Measurements from ENCODE around the gene TSPAN11.

DNA sequence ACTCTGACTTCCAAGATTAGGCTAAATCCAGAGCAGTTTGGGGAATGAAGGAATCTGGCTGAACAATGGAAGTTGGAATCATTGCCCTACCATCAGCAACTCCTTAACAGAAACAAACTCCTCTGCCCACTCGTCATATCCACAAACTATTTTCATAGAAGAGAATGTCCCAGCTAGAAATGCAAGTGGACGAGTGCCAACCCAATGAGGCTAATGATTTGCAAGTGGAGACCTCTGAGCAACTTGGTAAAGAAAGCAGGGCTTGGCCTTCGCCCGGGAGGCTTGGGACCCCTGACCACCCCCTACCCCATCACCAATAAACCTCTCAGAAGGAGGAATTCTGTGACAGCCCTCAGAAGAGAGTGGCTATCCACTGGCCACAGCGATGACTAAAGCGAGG is 107.1 kb downstream of the TSPAN11 start:
- TF ChIP-seq, protein P1, sequence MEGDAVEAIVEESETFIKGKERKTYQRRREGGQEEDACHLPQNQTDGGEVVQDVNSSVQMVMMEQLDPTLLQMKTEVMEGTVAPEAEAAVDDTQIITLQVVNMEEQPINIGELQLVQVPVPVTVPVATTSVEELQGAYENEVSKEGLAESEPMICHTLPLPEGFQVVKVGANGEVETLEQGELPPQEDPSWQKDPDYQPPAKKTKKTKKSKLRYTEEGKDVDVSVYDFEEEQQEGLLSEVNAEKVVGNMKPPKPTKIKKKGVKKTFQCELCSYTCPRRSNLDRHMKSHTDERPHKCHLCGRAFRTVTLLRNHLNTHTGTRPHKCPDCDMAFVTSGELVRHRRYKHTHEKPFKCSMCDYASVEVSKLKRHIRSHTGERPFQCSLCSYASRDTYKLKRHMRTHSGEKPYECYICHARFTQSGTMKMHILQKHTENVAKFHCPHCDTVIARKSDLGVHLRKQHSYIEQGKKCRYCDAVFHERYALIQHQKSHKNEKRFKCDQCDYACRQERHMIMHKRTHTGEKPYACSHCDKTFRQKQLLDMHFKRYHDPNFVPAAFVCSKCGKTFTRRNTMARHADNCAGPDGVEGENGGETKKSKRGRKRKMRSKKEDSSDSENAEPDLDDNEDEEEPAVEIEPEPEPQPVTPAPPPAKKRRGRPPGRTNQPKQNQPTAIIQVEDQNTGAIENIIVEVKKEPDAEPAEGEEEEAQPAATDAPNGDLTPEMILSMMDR (conservative IDR thresholded peaks at IDR 0.05; ENCODE audit: low read depth in 2 of 2), result no peak
- TF ChIP-seq POLR2AphosphoS5 (IDR thresholded peaks at IDR 0.05; ENCODE audit: low read depth), result no peak
- TF ChIP-seq EZH2 (IDR thresholded peaks at IDR 0.05; ENCODE audit: low read depth, unreplicated experiment), result no peak
- TF ChIP-seq EZH2phosphoT487 (IDR thresholded peaks at IDR 0.05; ENCODE audit: unreplicated experiment), result no peak
- TF ChIP-seq, protein P2, sequence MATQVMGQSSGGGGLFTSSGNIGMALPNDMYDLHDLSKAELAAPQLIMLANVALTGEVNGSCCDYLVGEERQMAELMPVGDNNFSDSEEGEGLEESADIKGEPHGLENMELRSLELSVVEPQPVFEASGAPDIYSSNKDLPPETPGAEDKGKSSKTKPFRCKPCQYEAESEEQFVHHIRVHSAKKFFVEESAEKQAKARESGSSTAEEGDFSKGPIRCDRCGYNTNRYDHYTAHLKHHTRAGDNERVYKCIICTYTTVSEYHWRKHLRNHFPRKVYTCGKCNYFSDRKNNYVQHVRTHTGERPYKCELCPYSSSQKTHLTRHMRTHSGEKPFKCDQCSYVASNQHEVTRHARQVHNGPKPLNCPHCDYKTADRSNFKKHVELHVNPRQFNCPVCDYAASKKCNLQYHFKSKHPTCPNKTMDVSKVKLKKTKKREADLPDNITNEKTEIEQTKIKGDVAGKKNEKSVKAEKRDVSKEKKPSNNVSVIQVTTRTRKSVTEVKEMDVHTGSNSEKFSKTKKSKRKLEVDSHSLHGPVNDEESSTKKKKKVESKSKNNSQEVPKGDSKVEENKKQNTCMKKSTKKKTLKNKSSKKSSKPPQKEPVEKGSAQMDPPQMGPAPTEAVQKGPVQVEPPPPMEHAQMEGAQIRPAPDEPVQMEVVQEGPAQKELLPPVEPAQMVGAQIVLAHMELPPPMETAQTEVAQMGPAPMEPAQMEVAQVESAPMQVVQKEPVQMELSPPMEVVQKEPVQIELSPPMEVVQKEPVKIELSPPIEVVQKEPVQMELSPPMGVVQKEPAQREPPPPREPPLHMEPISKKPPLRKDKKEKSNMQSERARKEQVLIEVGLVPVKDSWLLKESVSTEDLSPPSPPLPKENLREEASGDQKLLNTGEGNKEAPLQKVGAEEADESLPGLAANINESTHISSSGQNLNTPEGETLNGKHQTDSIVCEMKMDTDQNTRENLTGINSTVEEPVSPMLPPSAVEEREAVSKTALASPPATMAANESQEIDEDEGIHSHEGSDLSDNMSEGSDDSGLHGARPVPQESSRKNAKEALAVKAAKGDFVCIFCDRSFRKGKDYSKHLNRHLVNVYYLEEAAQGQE (IDR thresholded peaks at IDR 0.05; ENCODE audit: unreplicated experiment), result no peak
- no peak for TF ChIP-seq JUNB (IDR thresholded peaks at IDR 0.05; ENCODE audit: unreplicated experiment)
- TF ChIP-seq ZNF114 (CRISPR knock-in tag; IDR thresholded peaks at IDR 0.05), result no peak
- TF ChIP-seq CREB1 (CRISPR knock-in tag; IDR thresholded peaks at IDR 0.05; ENCODE audit: low read depth), result no peak
- no peak for TF ChIP-seq NANOG (IDR thresholded peaks at IDR 0.05; ENCODE audit: borderline replicate concordance)
- no peak for TF ChIP-seq STAT1 (IDR thresholded peaks at IDR 0.05; ENCODE audit: unreplicated experiment)

All from GM23338 (cell line).